Activated CD8-positive, alpha-beta memory T cell treated with anti-CD3 and anti-CD28 coated beads for 48 hours (primary cell): ENCODE data around the gene EBP.
A peak's percentile ranks its signal among the peaks of the same experiment; 100 is the strongest.
"Not testable (repeated sequence)": the region's sequence is repeated elsewhere in the genome, so short reads cannot be mapped to it uniquely, and the experiment has no call there.

ENCODE experiments used
- DNase-seq, 3 experiments: peaks; one replicate each; pipeline ENCODE4 v3.0.0-alpha.2; 2020; ENCODE audit warnings: low read depth in 2 of 3, low spot score in 2 of 3

The EBP gene

GRCh38 chrX:48520976-48521352 lies 644 bp upstream of the EBP start:
- DNase-seq = no peak

DNA sequence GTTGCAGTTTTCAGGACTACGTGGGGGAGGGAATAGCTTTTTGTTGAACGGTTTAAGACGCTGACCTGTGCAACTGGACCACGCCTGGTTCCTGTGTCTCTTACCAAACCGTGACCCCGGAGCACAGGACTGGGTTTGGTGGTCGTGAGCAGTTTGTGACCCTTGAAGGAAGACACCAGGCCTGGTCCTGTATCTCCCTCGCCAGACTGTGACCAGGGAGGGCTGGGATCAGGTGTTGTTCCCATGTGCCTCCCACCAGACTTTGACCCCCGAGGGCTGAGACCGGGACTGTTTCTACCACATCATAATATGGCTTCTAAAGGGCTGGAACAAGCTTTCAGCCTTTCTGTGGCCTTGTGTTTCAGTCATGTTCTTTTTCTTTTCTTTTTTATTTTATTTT lies 683 bp downstream of the EBP start:
- DNase-seq = no peak

- no peak for DNase-seq
Observed at GRCh38 chrX:48523682-48524081, 2.1 kb downstream of the EBP start.

DNA sequence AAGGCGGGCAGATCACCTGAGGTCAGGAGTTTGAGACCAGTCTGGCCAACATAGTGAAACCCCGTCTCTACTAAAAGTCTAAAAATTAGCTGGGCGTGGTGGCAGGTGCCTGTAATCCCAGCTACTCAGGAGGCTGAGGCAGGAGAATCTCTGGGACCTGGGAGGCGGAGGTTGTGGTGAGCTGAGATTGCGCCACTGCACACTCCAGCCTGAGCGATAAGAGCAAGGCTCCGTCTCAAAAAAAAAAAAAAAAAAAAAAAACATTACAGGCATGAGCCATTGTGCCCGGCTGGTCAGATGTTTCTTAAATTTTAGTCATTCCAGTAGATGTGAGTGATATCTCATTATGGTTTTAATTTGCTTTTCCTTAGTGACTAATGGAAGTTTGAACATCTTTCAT lies 4.2 kb downstream of the EBP start:
- DNase-seq = not testable (repeated sequence)

GRCh38 chrX:48530736-48531135 lies 9.1 kb downstream of the EBP start:
- no peak for DNase-seq

- DNase-seq = no peak
Observed at GRCh38 chrX:48531358-48531959, 9.9 kb downstream of the EBP start.

DNA sequence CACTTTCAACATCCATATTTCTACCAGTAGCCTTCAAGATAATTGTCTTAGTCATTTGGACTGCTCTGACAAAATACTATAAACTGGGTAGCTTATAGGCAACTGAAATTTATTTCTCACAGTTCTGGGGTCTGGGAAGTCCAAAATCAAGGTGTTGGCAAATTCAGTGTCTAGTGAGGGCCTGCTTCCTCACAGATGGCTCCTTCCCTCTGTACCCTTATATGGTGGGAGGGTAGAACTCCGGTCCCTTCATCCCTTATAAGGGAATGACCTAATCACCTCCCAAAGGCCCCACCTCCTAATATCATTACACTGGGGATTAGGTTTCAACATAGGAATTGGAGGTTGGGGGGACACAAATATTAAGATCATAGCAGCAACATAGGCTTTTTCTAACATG lies 10.6 kb downstream of the EBP start:
- no peak for DNase-seq

DNA sequence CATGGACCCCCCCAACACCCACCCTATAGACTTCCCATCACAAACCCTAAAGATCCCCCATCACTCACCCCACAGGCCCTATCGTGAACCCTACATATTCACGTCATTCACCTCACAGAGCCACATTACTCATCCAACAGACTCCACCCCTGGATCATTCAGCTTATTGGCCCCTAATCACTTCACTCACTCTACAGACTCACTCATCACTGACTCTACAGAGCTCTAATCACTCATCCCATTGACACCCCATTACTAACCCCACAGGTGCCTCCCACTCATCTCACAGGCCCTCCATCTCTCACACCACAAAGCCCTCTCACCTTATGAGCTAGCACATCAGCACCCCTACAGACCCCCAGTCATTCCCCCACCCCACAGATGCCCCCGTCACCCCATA lies 11.6 kb downstream of the EBP start:
- DNase-seq = no peak

GRCh38 chrX:48538641-48539344 lies 17.2 kb downstream of the EBP start:
- DNase-seq = no peak

GRCh38 chrX:48539345-48540027 lies 17.9 kb downstream of the EBP start, which contains the start of gene TBC1D25:
Gene TBC1D25 (plus strand): TSS chrX:48539714. CDS start chrX:48539798, 84 bp downstream.
- peak; percentile 71 to 91 (median 75) for DNase-seq

DNA sequence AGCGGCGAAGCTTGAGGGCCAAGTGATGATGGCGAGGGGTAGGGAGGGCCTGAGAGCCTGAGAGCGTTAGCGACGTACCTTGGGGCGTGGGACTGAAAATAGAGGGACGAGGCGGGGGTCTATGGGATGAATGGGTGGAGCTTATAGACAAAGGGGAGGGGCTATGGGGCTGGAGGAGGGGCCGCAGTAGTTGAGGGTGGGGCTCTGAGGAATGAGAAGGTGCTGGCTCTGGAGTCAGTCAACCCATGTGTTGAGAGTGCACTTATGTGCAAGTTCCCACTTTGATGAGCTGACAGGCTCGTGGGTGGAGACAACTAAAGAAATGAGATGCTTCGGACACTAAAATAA lies 18.4 kb downstream of the EBP start:
- DNase-seq = no peak

GRCh38 chrX:48540480-48540879 lies 18.9 kb downstream of the EBP start:
- no peak for DNase-seq

- DNase-seq = no peak
Observed at GRCh38 chrX:48541140-48541814, 19.7 kb downstream of the EBP start.

GRCh38 chrX:48548871-48549270 lies 27.3 kb downstream of the EBP start:
- DNase-seq = no peak

GRCh38 chrX:48555731-48556325 lies 34.2 kb downstream of the EBP start:
- DNase-seq = not testable (repeated sequence)

- no peak for DNase-seq
Observed at GRCh38 chrX:48558271-48558670, 36.7 kb downstream of the EBP start.

- DNase-seq = no peak
Observed at GRCh38 chrX:48559636-48560035, 38.0 kb downstream of the EBP start.

- no peak for DNase-seq
Observed at GRCh38 chrX:48560056-48560455, 38.4 kb downstream of the EBP start.

DNA sequence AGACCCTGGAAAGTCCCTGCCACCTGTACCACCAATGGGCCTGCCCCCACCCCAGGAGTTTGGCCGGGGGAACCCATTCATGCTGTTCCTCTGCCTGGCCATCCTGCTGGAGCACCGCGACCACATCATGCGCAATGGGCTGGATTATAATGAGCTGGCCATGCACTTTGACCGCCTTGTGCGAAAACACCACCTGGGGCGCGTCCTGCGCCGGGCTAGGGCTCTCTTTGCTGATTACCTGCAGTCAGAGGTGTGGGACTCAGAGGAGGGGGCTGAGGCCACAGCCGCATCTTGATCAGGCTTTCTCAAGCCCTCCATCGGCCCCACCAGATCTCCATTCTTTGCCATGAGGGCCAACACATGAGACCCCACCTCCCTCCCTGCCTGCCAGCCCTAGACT lies 39.1 kb downstream of the EBP start:
- DNase-seq = no peak

- DNase-seq = no peak
Observed at GRCh38 chrX:48569958-48570357, 48.4 kb downstream of the EBP start.

- DNase-seq = no peak
Observed at GRCh38 chrX:48573690-48574269, 52.2 kb downstream of the EBP start.
